Neuronal stem cell (in vitro differentiated cells): ENCODE data around the gene PDZD2.
A peak's percentile ranks its signal among the peaks of the same experiment; 100 is the strongest.

ENCODE experiments used
- DNase-seq: peaks from one replicate; pipeline ENCODE4 v3.0.0-alpha.2; 2013; ENCODE audit warnings: low spot score
- H2AFZ ChIP-seq: one replicate; pipeline ENCODE4 v1.6.1; 2013; ENCODE audit warnings: mild to moderate bottlenecking, low read length, inconsistent platforms
- H2AK5ac ChIP-seq: 2 replicates; pipeline ENCODE4 v1.6.1; 2013; ENCODE audit warnings: low read depth, mild to moderate bottlenecking, inconsistent platforms, low read length, moderate library complexity, mixed read lengths
- H2BK120ac ChIP-seq: 2 replicates; pipeline ENCODE4 v1.6.1; 2013; ENCODE audit warnings: low read depth, mild to moderate bottlenecking, inconsistent platforms, low read length, moderate library complexity, mixed read lengths
- H2BK12ac ChIP-seq: one replicate; pipeline ENCODE4 v1.6.1; 2013; ENCODE audit warnings: low read length, inconsistent platforms
- H2BK15ac ChIP-seq: 2 replicates; pipeline ENCODE4 v1.6.1; 2013; ENCODE audit warnings: mild to moderate bottlenecking, low read length, inconsistent platforms, mixed read lengths
- H2BK5ac ChIP-seq: one replicate; pipeline ENCODE4 v1.6.1; 2013; ENCODE audit warnings: inconsistent platforms, mild to moderate bottlenecking, low read length, moderate library complexity
- H3K14ac ChIP-seq: one replicate; pipeline ENCODE4 v1.6.1; 2013; ENCODE audit warnings: low read length, inconsistent platforms
- H3K18ac ChIP-seq: 2 replicates; pipeline ENCODE4 v1.6.1; 2013; ENCODE audit warnings: low read length, inconsistent platforms
- H3K23ac ChIP-seq: 2 replicates; pipeline ENCODE4 v1.6.1; 2013; ENCODE audit warnings: low read depth, mild to moderate bottlenecking, mixed read lengths, low read length, inconsistent platforms; ENCODE audit not compliant: poor library complexity
- H3K27ac ChIP-seq: replicated peaks from 3 replicates; pipeline ENCODE4 v1.5.1; 2013; ENCODE audit warnings: low read length, inconsistent platforms
- H3K27me3 ChIP-seq, 3 experiments: 2 replicates each; pipeline ENCODE4 v1.6.1; 2013; ENCODE audit warnings: low read length in 3 of 3, mild to moderate bottlenecking in 2 of 3, inconsistent platforms in 1 of 3, low read depth in 1 of 3, mixed read lengths in 1 of 3, moderate library complexity in 1 of 3; ENCODE audit not compliant: control insufficient read depth in 3 of 3, insufficient read depth in 3 of 3
- H3K36me3 ChIP-seq, 2 donors: replicated peaks in 1 of 2; 2 replicates each; pipeline ENCODE4 v1.6.1; 2013; ENCODE audit warnings: low read length in 2 of 2; ENCODE audit not compliant: control insufficient read depth in 2 of 2, insufficient read depth in 2 of 2
- H3K4ac ChIP-seq: 2 replicates; pipeline ENCODE4 v1.6.1; 2013; ENCODE audit warnings: inconsistent platforms, mild to moderate bottlenecking, low read length, moderate library complexity
- H3K4me1 ChIP-seq, 2 donors: 1 replicate in 1 of 2; 2 replicates in 1 of 2; pipeline ENCODE4 v1.6.1; 2013; ENCODE audit warnings: low read length in 2 of 2, low read depth in 1 of 2; ENCODE audit not compliant: control insufficient read depth in 2 of 2, insufficient read depth in 1 of 2
- H3K4me2 ChIP-seq: one replicate; pipeline ENCODE4 v1.6.1; 2013; ENCODE audit warnings: mild to moderate bottlenecking, low read length, inconsistent platforms; ENCODE audit not compliant: insufficient read depth, poor library complexity, severe bottlenecking
- H3K4me3 ChIP-seq, 2 donors: 2 replicates each; pipeline ENCODE4 v1.5.1; 2013; ENCODE audit warnings: low read length in 2 of 2, mild to moderate bottlenecking in 2 of 2, inconsistent platforms in 1 of 2, moderate library complexity in 1 of 2
- H3K79me1 ChIP-seq: one replicate; pipeline ENCODE4 v1.6.1; 2013; ENCODE audit warnings: low read depth, mild to moderate bottlenecking, inconsistent platforms, low read length, moderate library complexity
- H3K9ac ChIP-seq: one replicate; pipeline ENCODE4 v1.6.1; 2013; ENCODE audit warnings: mild to moderate bottlenecking, low read depth, low read length, inconsistent platforms; ENCODE audit not compliant: poor library complexity
- H3K9me3 ChIP-seq, 2 donors: replicated peaks in 1 of 2; 2 replicates each; pipeline versions ENCODE3 to v1.6.1; 2013; ENCODE audit warnings: low read length in 2 of 2, mild to moderate bottlenecking in 2 of 2, inconsistent platforms in 1 of 2, low read depth in 1 of 2, mixed read lengths in 1 of 2, moderate library complexity in 1 of 2; ENCODE audit not compliant: control insufficient read depth in 2 of 2, insufficient read depth in 1 of 2
- H4K8ac ChIP-seq: one replicate; pipeline ENCODE4 v1.6.1; 2013; ENCODE audit warnings: low read depth, mild to moderate bottlenecking, inconsistent platforms, low read length, moderate library complexity
- H4K91ac ChIP-seq: one replicate; pipeline ENCODE4 v1.6.1; 2013; ENCODE audit warnings: low read length, low read depth, mild to moderate bottlenecking, inconsistent platforms; ENCODE audit not compliant: poor library complexity
- WGBS, 2 donors: extraction: QIAGEN DNeasy Blood & Tissue Kit; methylation state at CpG; one replicate each; pipeline ENCODE4 v1.1.7; 2013; ENCODE audit warnings: missing lambda C conversion rate in 2 of 2, mixed read lengths in 1 of 2; ENCODE audit not compliant: insufficient read length in 2 of 2, insufficient replicate concordance in 1 of 2; ENCODE audit errors: extremely low coverage in 2 of 2; 5-methylcytosine and 5-hydroxymethylcytosine counted together

PDZD2 gene

DNA sequence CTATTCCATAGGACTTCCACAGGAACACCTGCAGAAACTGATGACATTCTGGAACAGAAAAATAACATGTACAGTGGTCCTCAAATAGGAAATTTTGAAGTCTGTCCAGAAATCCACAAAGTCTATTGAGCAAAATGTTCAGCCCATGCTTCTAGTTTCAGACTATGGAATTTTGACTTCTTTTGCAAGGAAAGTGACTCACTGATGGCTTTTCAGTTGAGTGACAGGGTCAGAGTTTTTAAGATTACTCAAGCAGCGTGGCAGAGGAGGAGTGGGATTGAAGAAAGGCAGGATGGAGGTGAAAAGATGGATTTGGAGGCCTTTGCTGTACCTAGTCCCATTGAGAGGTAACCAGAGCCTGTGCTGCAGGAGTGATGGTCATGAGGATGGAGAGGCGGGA is 383.7 kb downstream of the PDZD2 start:
- WGBS, 2 donors = no CpG with 5 or more reads among the region's 2 CpGs
- no peaks in the 10 kb centered on the region for H3K79me1 ChIP-seq
- no peak overlapping the region for H2BK15ac ChIP-seq
- no peak overlapping the region for H2BK12ac ChIP-seq
- H3K14ac ChIP-seq = no peak overlapping the region
- no peak for DNase-seq
- H2AK5ac ChIP-seq = no peak overlapping the region
- no peak overlapping the region for H3K4me2 ChIP-seq
- H3K27ac ChIP-seq = no peak overlapping the region
- no peak overlapping the region for H3K18ac ChIP-seq
- no peaks in the 10 kb centered on the region for H3K36me3 ChIP-seq
- no peaks in the 10 kb centered on the region for H3K9me3 ChIP-seq
- no peak overlapping the region for H4K8ac ChIP-seq
- no peak overlapping the region for H3K9ac ChIP-seq
- H2BK5ac ChIP-seq = no peak overlapping the region
- peaks cover 16 to 17% of the 10 kb centered on the region in 2 donors for H3K4me1 ChIP-seq
- H2BK120ac ChIP-seq = no peak overlapping the region
- no peak overlapping the region for H3K4me3 ChIP-seq
- H3K4ac ChIP-seq = no peak overlapping the region
- H4K91ac ChIP-seq = no peak overlapping the region
- no peak overlapping the region for H3K23ac ChIP-seq
- H2AFZ ChIP-seq = no peak overlapping the region
- no peaks in the 10 kb centered on the region for H3K27me3 ChIP-seq

DNA sequence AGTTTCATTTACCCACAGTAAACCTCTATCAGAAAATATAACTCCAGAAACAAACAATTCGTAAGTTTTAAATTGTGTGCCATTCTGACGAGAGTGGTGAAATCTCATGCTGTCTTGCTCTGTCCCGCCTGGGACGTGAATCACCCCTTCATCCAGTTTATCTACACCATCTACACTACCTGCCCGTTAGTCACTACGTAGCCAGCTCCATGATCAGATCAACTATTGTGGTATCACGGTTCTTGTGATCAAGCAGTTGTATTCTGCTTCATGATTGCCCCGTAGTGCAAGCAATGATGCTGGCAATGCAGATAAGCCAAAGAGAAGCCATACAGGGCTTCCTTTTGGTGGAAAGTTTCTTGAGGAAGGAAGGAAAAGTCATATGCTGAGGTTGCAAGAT is 384.9 kb downstream of the PDZD2 start:
- H3K4ac ChIP-seq = no peak overlapping the region
- H3K18ac ChIP-seq = no peak overlapping the region
- no peak for DNase-seq
- no peak overlapping the region for H2AK5ac ChIP-seq
- H2BK120ac ChIP-seq = no peak overlapping the region
- H2AFZ ChIP-seq = no peak overlapping the region
- H3K36me3 ChIP-seq = no peaks in the 10 kb centered on the region
- no peak overlapping the region for H3K14ac ChIP-seq
- no peaks in the 10 kb centered on the region for H3K79me1 ChIP-seq
- H2BK5ac ChIP-seq = no peak overlapping the region
- H2BK12ac ChIP-seq = no peak overlapping the region
- peaks cover 8 to 11% of the 10 kb centered on the region in 2 donors for H3K4me1 ChIP-seq
- no CpG with 5 or more reads among the region's 8 CpGs for WGBS, 2 donors
- no peak overlapping the region for H3K27ac ChIP-seq
- H3K9me3 ChIP-seq = no peaks in the 10 kb centered on the region
- H4K8ac ChIP-seq = no peak overlapping the region
- no peak overlapping the region for H2BK15ac ChIP-seq
- no peaks in the 10 kb centered on the region for H3K27me3 ChIP-seq
- H4K91ac ChIP-seq = no peak overlapping the region
- no peak overlapping the region for H3K23ac ChIP-seq
- no peak overlapping the region for H3K4me2 ChIP-seq
- no peak overlapping the region for H3K9ac ChIP-seq
- no peak overlapping the region for H3K4me3 ChIP-seq

DNA sequence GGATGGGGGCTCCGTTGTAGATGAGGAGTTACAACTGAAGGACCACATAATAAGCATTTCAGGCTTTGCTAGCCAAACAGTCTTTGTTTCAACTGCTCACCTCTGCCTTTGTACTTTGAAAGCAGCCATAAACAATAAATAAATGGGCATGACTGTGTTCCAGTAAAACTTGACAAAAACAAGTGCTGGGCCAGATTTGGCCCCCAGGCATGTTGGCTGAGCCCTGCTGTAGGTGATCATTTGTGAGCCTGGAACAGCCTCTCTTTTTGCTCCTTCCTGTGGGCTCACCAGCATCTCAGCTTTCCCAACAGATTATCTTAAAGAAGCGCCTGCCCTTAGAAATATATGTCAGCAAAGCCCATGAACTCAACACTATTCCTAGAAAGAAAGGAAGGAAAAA is 385.8 kb downstream of the PDZD2 start:
- Histone ChIP-seq H3K9me3 (no peaks in the 10 kb centered on the region), H4K91ac (no peak overlapping the region), H3K79me1 (no peaks in the 10 kb centered on the region), H2AFZ (no peak overlapping the region), H2BK5ac (no peak overlapping the region), H3K27ac (no peak overlapping the region), H3K36me3 (no peaks in the 10 kb centered on the region), H3K4me3 (no peak overlapping the region), H3K14ac (no peak overlapping the region), H3K4me2 (no peak overlapping the region), H3K23ac (no peak overlapping the region), H2BK12ac (no peak overlapping the region), H3K9ac (no peak overlapping the region), H3K27me3 (no peaks in the 10 kb centered on the region), H2BK120ac (no peak overlapping the region), H4K8ac (no peak overlapping the region), H3K4ac (no peak overlapping the region), H2AK5ac (no peak overlapping the region), H3K18ac (no peak overlapping the region), H3K4me1 (peaks cover 8 to 11% of the 10 kb centered on the region in 2 donors), H2BK15ac (no peak overlapping the region)
- DNase-seq = no peak
- WGBS, 2 donors = no CpG with 5 or more reads among the region's 2 CpGs

DNA sequence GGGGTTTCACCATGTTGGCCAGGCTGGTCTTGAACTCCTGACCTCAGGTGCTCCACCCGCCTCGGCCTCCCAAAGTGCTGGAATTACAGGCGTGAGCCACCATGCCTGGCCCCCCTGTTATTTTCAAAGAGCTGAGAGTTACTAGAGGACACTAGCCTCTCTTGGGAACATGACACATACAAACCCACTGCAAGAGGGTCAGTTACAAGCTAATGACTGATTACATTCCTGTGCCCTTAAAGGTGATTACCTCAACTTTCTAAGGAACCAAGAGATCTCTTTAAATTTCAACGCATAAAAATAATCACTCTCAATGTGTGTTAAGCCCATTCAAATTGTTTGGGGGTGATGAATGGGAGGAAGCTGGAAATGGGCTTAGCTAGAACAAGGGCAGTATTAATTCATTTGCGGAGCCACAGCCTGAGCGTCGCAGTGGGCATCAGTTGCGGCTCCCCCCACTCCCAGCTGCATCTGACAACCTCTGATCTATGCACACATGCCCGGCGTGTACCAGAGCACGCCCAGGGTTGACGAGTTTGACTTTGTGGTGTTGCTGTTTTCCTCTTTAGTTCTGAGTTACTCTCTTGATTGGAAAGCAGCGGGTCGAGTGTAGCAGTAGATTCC is 388.3 kb downstream of the PDZD2 start:
- peak overlapping the region; percentile 53 for H3K18ac ChIP-seq
- no peak overlapping the region for H4K91ac ChIP-seq
- no peak overlapping the region for H2AK5ac ChIP-seq
- H3K4ac ChIP-seq = no peak overlapping the region
- no peak overlapping the region for H2BK5ac ChIP-seq
- H3K4me2 ChIP-seq = no peak overlapping the region
- H3K27ac ChIP-seq = peak overlapping the region; percentile 51
- WGBS, 2 donors = no CpG with 5 or more reads among the region's 14 CpGs
- no peak for DNase-seq
- H3K4me1 ChIP-seq = peaks cover 8 to 9% of the 10 kb centered on the region in 2 donors
- no peak overlapping the region for H3K9ac ChIP-seq
- H2AFZ ChIP-seq = peak overlapping the region; percentile 77
- H2BK12ac ChIP-seq = no peak overlapping the region
- no peak overlapping the region for H4K8ac ChIP-seq
- no peak overlapping the region for H2BK15ac ChIP-seq
- H3K27me3 ChIP-seq = no peaks in the 10 kb centered on the region
- no peaks in the 10 kb centered on the region for H3K79me1 ChIP-seq
- no peak overlapping the region for H3K14ac ChIP-seq
- no peaks in the 10 kb centered on the region for H3K9me3 ChIP-seq
- H3K4me3 ChIP-seq = no peak overlapping the region
- H2BK120ac ChIP-seq = no peak overlapping the region
- H3K36me3 ChIP-seq = no peaks in the 10 kb centered on the region
- no peak overlapping the region for H3K23ac ChIP-seq
